GM21447 (cell line): ENCODE measurements around the gene CLASP2.
"Not testable (repeated sequence)": the region's sequence is repeated elsewhere in the genome, so short reads cannot be mapped to it uniquely, and the experiment has no call there.

Experiments
- ATAC-seq: cut with Tn5 transposase; IDR thresholded peaks from one replicate; pipeline ENCODE4 v1.9.1; 2021; ENCODE audit not compliant: unreplicated experiment

CLASP2 gene

DNA sequence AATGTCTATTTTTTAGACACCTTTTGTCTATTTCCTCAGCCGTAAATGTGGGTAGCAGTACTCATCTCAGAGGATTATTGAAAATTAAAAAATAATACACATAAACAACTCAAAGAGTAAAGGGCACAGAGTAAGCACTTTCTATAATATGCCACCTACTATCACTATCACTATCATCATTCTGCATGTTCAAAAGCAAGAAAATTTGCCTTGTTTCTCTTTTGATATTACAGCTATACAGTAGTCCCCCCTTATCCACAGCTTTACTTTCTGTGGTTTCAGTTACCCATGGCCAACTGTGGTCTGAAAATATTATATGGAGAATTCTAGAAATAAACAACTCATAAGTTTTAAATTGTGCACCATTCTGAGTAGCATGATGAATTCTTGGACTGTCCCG is 27.7 kb downstream of the CLASP2 start:
- no peak for ATAC-seq

DNA sequence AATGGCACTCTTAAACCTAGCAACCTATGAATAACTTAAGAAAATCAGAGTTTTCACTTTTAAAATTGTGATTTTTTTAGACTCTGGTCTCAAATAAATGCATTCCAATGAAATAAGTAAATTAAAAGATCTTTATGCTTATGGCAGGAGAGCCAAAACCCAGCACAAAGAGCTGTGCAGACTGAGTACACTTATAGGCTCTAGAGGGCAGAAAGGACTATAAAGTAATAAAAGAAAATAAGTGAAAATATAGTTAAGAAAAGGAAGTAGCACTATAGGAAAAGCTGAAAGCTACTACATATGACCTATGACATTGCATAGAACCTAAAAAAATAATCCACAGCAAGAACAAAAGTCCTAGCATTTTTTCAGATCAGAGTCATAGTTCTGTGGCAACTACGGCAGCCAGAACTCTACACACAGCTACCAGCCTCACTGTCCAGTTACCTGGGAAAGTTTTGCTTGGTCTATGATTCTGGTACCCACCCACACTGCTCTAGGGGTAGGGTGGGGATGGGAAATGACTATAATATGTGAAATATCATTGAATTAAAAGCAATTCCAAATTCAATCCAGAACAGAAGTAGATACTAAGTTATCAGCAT is 30.5 kb downstream of the CLASP2 start:
- ATAC-seq, result no peak

DNA sequence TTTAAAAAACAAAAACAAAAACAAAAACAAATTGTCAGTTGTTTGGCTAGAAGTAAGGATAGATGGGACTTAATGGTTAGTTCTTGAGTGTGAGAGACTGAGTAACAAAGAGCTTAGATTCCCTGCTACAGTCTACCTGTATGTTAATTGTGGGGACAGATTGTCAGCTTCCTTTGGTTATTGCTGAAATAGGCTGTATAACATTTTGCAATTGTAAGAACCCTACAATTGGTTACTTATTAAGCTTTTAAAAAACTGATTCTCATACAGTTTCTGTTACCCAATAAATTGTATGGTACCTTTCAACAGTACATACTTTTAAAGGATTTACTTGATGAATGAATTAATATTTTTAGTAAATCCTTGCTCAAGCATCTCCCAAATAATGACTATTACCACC is 35.3 kb downstream of the CLASP2 start:
- ATAC-seq, result no peak

DNA sequence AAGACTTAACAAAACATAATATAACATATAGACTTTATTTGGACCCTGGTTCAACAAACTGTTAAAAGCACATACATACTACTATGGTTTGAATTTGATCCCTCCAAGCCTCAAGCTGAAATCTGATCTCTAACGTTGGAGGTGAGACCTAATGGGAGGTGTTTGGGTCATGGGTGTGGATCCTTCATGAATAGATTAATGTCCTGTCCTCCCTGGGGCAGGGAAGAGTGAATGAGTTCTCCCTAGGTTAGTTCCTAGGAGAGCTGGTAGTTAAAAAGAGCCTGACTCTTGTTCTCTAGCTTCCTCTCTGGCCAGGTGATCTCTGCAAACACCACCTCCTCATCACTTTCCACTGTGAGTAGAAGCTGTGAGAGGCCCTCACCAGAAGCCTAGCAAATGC is 36.4 kb downstream of the CLASP2 start:
- ATAC-seq, result no peak

DNA sequence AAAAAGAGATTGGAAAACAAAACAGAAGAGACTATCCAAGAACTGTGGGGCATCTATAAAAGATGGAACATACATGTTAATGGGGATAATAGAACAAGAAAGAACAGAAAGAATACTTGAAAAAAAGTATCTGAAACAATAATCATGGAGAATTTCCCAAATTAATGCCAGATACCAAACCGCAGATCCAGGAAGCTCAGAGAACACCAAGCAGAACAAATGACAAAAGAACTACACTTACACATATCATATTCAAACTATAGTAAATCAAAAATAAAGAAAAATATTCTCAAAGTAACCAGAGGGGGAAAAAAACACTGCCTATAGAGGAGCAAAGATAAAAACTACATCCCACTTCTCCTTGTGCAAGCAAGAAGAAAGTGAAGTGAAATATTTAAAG is 40.0 kb downstream of the CLASP2 start:
- ATAC-seq, result no peak

DNA sequence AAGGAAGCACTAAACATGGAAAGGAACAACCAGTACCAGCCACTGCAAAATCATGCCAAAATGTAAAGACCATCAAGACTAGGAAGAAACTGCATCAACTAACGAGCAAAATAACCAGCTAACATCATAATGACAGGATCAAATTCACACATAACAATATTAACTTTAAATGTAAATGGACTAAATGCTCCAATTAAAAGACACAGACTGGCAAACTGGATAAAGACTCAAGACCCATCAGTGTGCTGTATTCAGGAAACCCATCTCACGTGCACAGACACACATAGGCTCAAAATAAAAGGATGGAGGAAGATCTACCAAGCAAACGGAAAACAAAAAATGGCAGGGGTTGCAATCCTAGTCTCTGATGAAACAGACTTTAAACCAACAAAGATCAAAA is 44.6 kb downstream of the CLASP2 start:
- ATAC-seq, result not testable (repeated sequence)

DNA sequence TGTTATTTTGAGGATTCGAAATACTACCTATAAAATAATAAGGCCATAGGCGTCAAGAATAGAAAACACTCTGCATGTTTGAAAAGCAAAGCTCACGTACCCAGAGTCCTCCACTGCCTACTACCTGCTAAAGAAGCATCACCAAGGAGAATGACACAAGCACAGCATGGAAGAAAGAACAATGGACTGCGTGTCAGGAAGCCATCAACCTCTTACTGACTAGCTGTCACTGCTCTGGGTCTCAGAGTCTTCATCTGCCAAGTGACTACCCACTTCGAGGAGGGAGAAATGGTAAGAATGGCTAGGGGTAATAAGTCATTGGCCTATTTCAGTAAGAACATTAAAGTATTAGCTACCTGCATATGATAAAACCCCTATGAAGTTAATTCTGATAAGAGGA is 49.4 kb downstream of the CLASP2 start:
- ATAC-seq, result no peak

DNA sequence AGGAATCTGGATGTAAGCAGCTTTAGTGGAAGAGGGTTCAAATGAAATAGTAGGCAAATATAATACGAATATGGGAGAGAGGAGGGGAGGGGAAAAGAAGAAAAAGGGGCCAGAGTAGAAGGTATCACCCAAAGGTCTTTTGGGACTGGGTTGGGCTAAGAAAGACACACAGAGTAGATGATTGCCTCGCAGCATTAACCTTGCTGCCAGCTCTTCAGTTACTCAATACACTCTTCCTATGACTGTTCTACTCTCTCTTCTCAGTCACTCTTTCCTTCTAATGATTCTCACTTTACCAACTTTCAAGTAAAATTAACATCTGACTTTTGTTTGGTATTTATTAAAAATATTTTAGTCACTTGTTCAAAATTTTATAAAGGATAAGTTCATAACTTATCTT is 52.8 kb downstream of the CLASP2 start:
- no peak for ATAC-seq

DNA sequence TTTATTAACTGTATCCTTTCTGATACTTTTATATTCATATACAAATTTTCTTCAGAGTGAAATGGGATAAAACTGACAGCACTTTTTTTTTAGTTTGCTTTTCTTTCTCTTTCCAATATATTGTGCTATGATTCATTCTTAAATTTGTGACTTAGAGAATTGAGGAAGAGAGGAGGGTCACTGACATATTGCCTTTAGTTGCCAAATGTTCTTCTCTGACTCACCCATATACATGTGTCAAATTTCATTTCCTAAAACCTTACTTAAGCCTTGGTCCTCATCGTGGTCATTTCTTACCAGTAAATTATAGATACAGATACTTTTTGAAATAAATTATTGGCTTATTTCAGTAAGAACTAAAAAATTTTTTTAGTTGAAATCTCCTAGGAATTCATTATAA is 53.9 kb downstream of the CLASP2 start:
- no peak for ATAC-seq

DNA sequence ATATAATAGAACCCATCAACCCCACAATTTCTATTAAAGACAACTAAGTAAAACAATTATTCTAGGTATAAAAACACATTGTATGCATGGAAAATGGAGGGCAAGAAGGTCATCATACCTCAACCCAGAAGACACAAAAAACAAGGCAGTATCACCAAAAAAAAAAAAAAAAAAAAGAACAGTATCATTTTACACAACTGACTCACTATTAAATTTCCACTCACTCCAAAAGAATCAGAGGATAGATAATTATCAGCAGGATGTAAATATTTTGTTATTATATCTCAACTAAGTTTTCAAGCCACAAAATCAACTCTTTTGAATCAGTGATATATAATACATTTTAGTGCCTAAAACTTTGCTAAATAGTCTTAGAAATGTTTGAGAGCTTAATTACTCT is 55.0 kb downstream of the CLASP2 start:
- ATAC-seq, result no peak

DNA sequence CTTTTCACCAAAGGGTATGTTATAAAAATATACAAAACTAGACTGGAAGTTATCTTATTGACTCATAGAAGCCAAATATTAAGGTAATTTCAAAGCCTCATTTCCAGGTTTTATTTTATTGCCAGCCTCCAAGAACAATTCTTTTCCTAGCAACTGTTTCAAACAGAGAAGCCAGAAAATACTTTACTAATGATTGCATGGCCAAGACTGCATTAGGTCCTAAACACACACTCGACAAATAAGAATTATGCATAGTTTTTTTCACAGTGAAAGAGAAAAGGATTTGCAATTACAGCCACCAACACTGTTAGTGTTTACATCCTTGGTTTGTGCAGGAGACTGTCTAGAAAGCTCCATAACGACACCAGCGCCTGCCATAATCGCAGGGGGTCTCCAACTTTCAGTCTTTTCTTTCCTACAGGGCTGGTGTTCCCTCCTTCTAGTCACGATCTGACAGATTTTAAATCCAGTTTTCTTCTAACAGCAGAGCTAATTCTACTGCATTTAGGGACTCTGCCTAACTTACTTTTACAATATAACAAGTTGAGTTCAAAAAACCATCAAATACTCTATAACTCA is 58.1 kb downstream of the CLASP2 start:
- ATAC-seq, result no peak

DNA sequence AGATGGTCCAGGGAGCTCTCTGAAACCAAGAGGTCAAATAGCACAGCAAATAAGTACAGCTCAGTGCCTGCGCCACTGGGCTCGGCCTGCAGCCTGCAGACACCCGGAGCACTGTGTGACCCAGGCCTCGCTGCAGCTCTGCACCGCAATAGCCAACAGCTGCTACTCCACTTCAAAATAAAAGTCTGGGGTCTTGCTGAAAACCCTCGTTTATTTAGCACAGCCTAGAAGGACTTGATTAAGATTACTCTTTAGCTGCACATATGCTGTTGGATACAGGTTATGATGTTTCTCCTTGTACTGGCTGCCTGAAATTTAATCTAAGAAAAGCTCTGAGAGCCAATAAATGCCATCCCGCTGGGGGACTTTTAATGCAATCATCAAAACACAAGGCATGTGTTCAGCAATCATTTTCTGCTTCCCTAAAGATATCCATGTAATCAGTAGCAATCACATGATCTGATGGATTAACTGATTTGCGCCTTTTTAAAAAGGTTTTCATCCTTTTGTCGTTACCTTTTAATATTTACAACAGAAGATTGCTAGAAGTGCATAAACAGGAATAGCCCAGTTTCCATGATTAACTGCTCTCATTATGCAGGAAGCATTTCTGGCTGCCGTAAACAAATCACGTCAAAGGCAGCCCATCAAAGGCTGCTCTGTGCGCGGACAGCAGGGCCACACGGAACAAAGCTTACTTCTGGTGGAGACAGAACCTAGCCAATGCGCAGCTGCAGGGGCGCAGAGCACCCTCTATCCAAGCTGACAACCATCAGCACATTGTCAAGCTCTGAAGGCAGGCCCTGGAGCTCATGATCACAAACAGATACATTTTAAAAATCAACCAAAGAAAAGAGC is 58.8 kb downstream of the CLASP2 start:
- ATAC-seq, result peak; percentile 90

DNA sequence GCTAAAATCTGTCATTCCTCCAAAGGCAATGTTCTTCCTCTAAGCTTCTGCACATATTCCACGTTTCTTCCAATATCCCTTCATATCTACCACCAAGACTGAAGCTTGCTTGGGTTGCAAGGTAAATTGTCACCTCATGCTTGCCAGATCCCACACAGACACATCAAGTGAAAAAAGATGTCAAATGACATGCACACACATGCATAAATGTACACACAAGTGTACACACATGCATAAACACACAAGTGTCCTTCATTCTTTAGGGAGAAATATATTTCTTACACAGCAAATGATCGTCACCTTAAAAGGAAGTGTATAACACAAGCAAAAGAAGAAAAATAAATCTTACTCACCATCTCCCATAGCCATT is 59.4 kb downstream of the CLASP2 start:
- peak; percentile 19 for ATAC-seq

DNA sequence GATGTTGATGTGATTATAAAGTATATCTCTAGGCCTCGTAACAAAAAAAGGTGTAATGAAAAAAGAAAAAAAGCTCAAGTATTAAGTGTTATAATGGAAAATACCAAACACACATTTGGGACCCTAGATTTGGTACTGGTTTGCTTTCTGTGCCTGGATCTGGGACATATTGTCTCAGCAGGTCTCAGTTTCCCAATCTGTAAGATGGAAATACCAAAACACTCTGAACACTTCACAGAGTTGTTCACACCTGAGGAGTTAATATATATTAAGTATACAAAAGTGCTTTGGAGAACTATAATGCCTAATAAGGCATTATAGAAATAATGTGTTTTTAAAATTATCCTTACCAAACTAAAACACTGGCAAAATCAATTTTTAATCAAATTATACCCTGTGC is 60.0 kb downstream of the CLASP2 start:
- no peak for ATAC-seq

DNA sequence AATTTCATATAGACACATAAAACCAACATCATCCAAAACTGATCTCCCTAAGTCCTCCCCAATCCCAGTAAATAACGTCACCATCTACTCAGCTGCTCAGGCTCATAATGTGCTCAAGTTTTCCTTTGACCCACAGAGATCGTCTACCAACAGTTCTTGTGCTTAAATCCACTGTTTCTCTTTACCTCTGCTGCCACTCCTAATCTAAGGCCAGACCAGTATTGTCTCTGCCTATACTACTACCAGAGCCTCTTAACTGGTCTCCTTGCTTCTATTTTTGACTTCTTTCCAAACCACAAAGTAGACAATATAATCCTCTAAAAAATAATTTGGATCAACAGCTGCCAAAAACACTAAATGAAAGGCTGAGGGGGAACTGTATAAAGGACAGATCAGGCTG is 65.3 kb downstream of the CLASP2 start:
- ATAC-seq, result no peak

DNA sequence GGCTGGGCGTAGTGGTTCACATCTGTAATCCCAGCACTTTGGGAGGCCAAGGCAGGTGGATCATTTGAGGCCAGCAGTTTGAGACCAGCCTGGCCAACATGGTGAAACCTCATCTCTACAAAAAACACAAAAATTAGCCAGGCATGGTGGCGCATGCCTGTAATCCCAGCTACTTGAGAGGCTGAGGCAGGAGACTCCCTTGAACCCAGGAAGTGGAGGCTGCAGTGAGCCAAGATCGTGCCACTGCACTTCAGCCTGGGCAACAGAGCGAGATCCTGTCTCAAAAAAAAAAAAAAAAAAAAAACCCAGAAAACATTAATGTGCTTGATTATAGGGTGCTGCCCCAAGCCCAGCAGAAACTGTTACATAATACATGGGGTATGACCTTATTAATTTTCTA is 67.0 kb downstream of the CLASP2 start:
- not testable (repeated sequence) for ATAC-seq

DNA sequence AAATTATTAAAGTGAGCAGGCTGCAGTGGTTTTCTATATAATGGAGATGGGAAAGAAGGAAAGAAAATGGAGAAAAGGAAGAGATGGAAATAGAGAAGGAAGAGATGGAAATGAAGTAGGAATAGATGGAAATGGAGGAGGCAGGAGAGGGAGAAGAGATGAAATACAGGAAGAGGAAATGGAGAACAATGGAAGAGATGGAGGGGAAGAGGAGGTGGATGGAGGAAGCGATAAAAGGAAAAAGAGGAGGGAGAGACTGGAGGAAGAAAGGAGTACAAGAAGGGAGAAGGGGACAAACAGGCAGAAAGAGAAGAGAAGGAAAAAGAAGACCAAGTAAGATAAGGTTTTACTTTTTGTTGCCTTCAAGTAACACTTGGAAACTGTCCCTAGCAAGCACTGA is 67.6 kb downstream of the CLASP2 start:
- ATAC-seq, result no peak

DNA sequence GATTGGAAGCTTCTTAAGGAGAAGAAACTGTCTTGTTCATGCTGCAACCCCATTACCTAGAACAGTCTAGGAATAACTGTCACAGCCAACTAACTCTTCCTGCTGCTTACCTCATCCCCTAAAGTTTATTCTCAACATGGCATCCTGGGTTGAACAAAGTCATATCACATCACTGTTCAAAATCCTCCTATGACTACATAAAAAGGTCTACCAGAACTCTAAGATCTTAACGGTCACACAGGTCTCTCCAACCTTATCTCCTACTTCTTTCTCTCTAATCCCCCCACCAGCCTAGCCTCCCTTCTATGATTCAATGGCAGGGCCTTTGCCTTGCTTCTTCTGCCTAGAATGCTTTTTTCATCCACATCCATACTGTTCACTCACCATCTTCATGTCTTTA is 69.3 kb downstream of the CLASP2 start:
- ATAC-seq, result no peak

DNA sequence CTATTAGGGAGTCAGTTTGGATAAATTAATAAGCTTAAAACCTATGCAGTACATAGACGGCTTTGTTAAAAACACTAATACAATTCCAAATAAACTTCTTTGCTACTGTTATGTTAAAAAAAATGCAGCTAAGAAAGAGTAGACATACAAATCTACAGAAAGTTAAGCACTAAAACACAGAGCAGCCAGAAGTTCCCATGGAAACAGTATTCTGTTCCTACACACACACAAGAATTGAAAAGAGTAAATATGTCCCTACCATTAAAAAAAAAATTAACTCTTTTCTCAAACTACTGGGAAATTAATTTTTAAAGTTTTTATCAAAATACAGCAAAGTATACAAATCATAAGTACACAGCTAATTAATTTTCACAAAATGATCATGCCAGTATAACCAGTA is 71.6 kb downstream of the CLASP2 start:
- no peak for ATAC-seq

DNA sequence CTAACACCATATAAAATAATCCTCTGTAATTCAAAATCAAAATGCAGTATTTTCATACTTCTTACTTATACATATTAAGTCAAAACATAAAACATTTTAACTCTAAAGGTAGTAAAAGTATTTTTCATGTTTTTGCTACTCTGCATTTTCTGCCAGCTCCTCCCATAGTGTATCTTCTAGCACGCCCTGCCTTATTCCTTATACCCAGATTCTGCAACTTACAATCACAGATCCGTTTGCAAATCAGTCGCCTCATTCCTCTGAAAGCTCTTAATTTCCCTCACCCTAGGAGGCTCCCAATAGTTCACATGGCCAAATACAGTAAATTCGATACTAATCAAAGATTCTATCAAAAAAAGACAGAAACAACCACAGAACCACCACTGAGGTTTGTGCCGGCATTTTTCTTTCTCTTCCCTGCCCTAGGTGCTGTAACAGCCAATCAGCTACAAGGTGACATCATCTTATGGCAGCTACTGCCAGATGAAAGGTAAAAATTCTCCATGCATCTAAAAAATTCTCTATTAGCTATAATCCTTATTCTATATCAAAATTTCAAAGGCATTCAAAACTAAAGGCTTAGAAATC is 72.9 kb downstream of the CLASP2 start:
- no peak for ATAC-seq

DNA sequence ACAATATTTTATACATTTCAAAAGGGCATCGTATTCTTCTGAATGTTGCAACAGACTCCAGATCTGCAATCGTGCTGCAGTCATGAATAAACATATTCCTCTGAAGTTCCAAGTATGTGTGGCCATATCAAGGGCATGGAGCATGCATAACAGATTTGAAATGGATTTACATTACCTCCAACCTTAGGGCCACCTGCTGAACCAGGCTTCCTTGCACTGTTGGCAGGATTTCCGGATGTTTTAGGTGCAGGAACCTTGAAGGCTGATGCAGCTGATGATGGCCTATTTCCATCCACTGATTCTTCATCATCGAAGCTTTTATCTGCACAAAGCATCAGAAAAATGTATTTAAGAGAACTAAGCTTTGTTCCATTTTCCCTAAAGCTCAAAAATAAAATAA is 73.5 kb downstream of the CLASP2 start:
- no peak for ATAC-seq

DNA sequence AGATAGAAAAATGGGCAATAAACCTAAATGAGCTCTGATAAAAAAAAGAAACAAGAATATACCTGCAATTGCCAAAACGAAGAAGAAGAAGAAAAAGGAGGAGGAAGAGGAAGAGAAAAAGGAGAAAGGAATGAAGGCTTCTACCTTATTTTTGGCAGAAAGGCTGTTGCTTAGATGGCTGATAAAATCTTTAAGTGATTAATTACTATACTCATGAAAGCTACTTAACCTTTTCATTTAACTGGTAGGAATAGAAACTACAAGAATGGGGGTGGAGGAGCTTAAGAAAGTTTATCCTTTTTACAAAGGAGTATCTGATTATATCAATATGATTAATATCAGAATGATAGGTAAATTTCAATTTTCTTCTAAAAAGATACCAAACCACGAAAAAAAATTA is 75.2 kb downstream of the CLASP2 start:
- no peak for ATAC-seq
